BE2C (cell line): Measurements from ENCODE around the gene NDUFS1.

ENCODE experiments used
- DNase-seq: peaks from one replicate; pipeline ENCODE4 v3.0.0-alpha.2; 2020
- H3K27me3 ChIP-seq: fragments of 250-450 bp; sonication (Bioruptor Pico); 2 replicates; pipeline ENCODE4 v1.5.1; 2020; ENCODE audit warnings: mild to moderate bottlenecking
- H3K36me3 ChIP-seq: fragments of 250-450 bp; sonication (Bioruptor Pico); 2 replicates; pipeline ENCODE4 v1.5.1; 2020; ENCODE audit warnings: mild to moderate bottlenecking
- H3K4me1 ChIP-seq: fragments of 250-450 bp; sonication (Bioruptor Pico); 2 replicates; pipeline ENCODE4 v1.5.1; 2020
- H3K4me3 ChIP-seq: 2 replicates; pipeline ENCODE4 v1.5.1; 2011; ENCODE audit warnings: low read depth, low read length
- H3K9me3 ChIP-seq: fragments of 250-450 bp; sonication (Bioruptor Pico); 2 replicates; pipeline ENCODE4 v1.5.1; 2020
- CTCF ChIP-seq: IDR thresholded peaks from 2 replicates; pipeline ENCODE4 v1.5.1; 2012; ENCODE audit warnings: mild to moderate bottlenecking, low read depth, low read length

Gene NDUFS1

GRCh38 chr2:206068207-206068606 lies 91.0 kb downstream of the NDUFS1 start:
- no peak for DNase-seq
- Histone ChIP-seq H3K9me3 (no peaks in the 10 kb centered on the region), H3K4me3 (no peak overlapping the region), H3K36me3 (no peaks in the 10 kb centered on the region), H3K27me3 (no peaks in the 10 kb centered on the region), H3K4me1 (no peaks in the 10 kb centered on the region)
- TF ChIP-seq CTCF = no peak
